Stimulated activated naive CD8-positive, alpha-beta T cell treated with anti-CD3 and anti-CD28 coated beads, Interleukin-15, Interleukin-2, amounts not matched to agents 100 ng/mL and 50 ng/mL, for 24 hours (primary cell): Measurements from ENCODE around the gene ITIH5.

Experiments
- H3K27ac Mint-ChIP-seq: one replicate; pipeline ENCODE4 v1.8.0; 2021; ENCODE audit warnings: mild to moderate bottlenecking, mixed read lengths
- H3K27me3 Mint-ChIP-seq: one replicate; pipeline ENCODE4 v1.8.0; 2021; ENCODE audit warnings: mixed read lengths
- H3K36me3 Mint-ChIP-seq: one replicate; pipeline ENCODE4 v1.8.0; 2021; ENCODE audit warnings: low read depth, mixed read lengths
- H3K4me1 Mint-ChIP-seq: one replicate; pipeline ENCODE4 v1.8.0; 2021; ENCODE audit warnings: low read depth, mixed read lengths
- H3K4me3 Mint-ChIP-seq: one replicate; pipeline ENCODE4 v1.8.0; 2021; ENCODE audit warnings: mild to moderate bottlenecking, mixed read lengths
- H3K9me3 Mint-ChIP-seq: one replicate; pipeline ENCODE4 v1.8.0; 2021; ENCODE audit warnings: mixed read lengths

ITIH5 gene

GRCh38 chr10:7622969-7623368 is 43.8 kb downstream of the ITIH5 start:
- Mint-ChIP-seq H3K4me1 (no peaks in the 10 kb centered on the region), H3K27me3 (no peaks in the 10 kb centered on the region), H3K9me3 (no peaks in the 10 kb centered on the region), H3K36me3 (no peaks in the 10 kb centered on the region), H3K4me3 (no peak overlapping the region), H3K27ac (no peak overlapping the region)

- Mint-ChIP-seq H3K27me3 (no peaks in the 10 kb centered on the region), H3K4me1 (no peaks in the 10 kb centered on the region), H3K4me3 (no peak overlapping the region), H3K9me3 (no peaks in the 10 kb centered on the region), H3K36me3 (no peaks in the 10 kb centered on the region), H3K27ac (no peak overlapping the region)
Observed at GRCh38 chr10:7618461-7618860, 48.3 kb downstream of the ITIH5 start.

GRCh38 chr10:7611909-7612308 is 54.9 kb downstream of the ITIH5 start:
- Mint-ChIP-seq H3K27ac (no peak overlapping the region), H3K9me3 (no peaks in the 10 kb centered on the region), H3K4me1 (no peaks in the 10 kb centered on the region), H3K36me3 (no peaks in the 10 kb centered on the region), H3K27me3 (no peaks in the 10 kb centered on the region), H3K4me3 (no peak overlapping the region)

- H3K4me1 Mint-ChIP-seq = no peaks in the 10 kb centered on the region
- no peaks in the 10 kb centered on the region for H3K36me3 Mint-ChIP-seq
- H3K9me3 Mint-ChIP-seq = no peaks in the 10 kb centered on the region
- no peaks in the 10 kb centered on the region for H3K27me3 Mint-ChIP-seq
- no peak overlapping the region for H3K27ac Mint-ChIP-seq
- H3K4me3 Mint-ChIP-seq = no peak overlapping the region
Observed at GRCh38 chr10:7610651-7611389, 55.9 kb downstream of the ITIH5 start.

GRCh38 chr10:7610026-7610425 is 56.7 kb downstream of the ITIH5 start:
- Mint-ChIP-seq H3K36me3 (no peaks in the 10 kb centered on the region), H3K4me1 (no peaks in the 10 kb centered on the region), H3K27ac (no peak overlapping the region), H3K4me3 (no peak overlapping the region), H3K27me3 (no peaks in the 10 kb centered on the region), H3K9me3 (no peaks in the 10 kb centered on the region)

GRCh38 chr10:7609556-7609955 is 57.2 kb downstream of the ITIH5 start:
- H3K9me3 Mint-ChIP-seq = no peaks in the 10 kb centered on the region
- no peak overlapping the region for H3K27ac Mint-ChIP-seq
- no peaks in the 10 kb centered on the region for H3K27me3 Mint-ChIP-seq
- H3K4me3 Mint-ChIP-seq = no peak overlapping the region
- H3K36me3 Mint-ChIP-seq = no peaks in the 10 kb centered on the region
- no peaks in the 10 kb centered on the region for H3K4me1 Mint-ChIP-seq

- no peaks in the 10 kb centered on the region for H3K27me3 Mint-ChIP-seq
- H3K27ac Mint-ChIP-seq = no peak overlapping the region
- no peaks in the 10 kb centered on the region for H3K4me1 Mint-ChIP-seq
- no peak overlapping the region for H3K4me3 Mint-ChIP-seq
- H3K36me3 Mint-ChIP-seq = no peaks in the 10 kb centered on the region
- no peaks in the 10 kb centered on the region for H3K9me3 Mint-ChIP-seq
Observed at GRCh38 chr10:7608001-7608400, 58.8 kb downstream of the ITIH5 start.

GRCh38 chr10:7606951-7607404 is 59.8 kb downstream of the ITIH5 start:
- H3K27ac Mint-ChIP-seq = no peak overlapping the region
- H3K27me3 Mint-ChIP-seq = no peaks in the 10 kb centered on the region
- no peak overlapping the region for H3K4me3 Mint-ChIP-seq
- no peaks in the 10 kb centered on the region for H3K36me3 Mint-ChIP-seq
- H3K9me3 Mint-ChIP-seq = no peaks in the 10 kb centered on the region
- no peaks in the 10 kb centered on the region for H3K4me1 Mint-ChIP-seq

- Mint-ChIP-seq H3K36me3 (no peaks in the 10 kb centered on the region), H3K9me3 (no peaks in the 10 kb centered on the region), H3K4me3 (no peak overlapping the region), H3K27ac (no peak overlapping the region), H3K27me3 (no peaks in the 10 kb centered on the region), H3K4me1 (no peaks in the 10 kb centered on the region)
Observed at GRCh38 chr10:7605565-7606295, 61.0 kb downstream of the ITIH5 start.

GRCh38 chr10:7601023-7601656 is 65.6 kb downstream of the ITIH5 start:
- H3K27me3 Mint-ChIP-seq = no peaks in the 10 kb centered on the region
- H3K36me3 Mint-ChIP-seq = no peaks in the 10 kb centered on the region
- no peaks in the 10 kb centered on the region for H3K4me1 Mint-ChIP-seq
- H3K4me3 Mint-ChIP-seq = no peak overlapping the region
- no peaks in the 10 kb centered on the region for H3K9me3 Mint-ChIP-seq
- H3K27ac Mint-ChIP-seq = no peak overlapping the region

- Mint-ChIP-seq H3K27ac (no peak overlapping the region), H3K27me3 (no peaks in the 10 kb centered on the region), H3K9me3 (no peaks in the 10 kb centered on the region), H3K4me1 (no peaks in the 10 kb centered on the region), H3K4me3 (no peak overlapping the region), H3K36me3 (no peaks in the 10 kb centered on the region)
Observed at GRCh38 chr10:7598771-7599170, 68.0 kb downstream of the ITIH5 start.

GRCh38 chr10:7596356-7596755 is 70.4 kb downstream of the ITIH5 start:
- no peaks in the 10 kb centered on the region for H3K9me3 Mint-ChIP-seq
- H3K27me3 Mint-ChIP-seq = no peaks in the 10 kb centered on the region
- H3K4me1 Mint-ChIP-seq = no peaks in the 10 kb centered on the region
- H3K4me3 Mint-ChIP-seq = no peak overlapping the region
- H3K27ac Mint-ChIP-seq = no peak overlapping the region
- no peaks in the 10 kb centered on the region for H3K36me3 Mint-ChIP-seq

- H3K27ac Mint-ChIP-seq = no peak overlapping the region
- H3K9me3 Mint-ChIP-seq = no peaks in the 10 kb centered on the region
- no peaks in the 10 kb centered on the region for H3K36me3 Mint-ChIP-seq
- H3K4me3 Mint-ChIP-seq = no peak overlapping the region
- H3K27me3 Mint-ChIP-seq = peaks cover 3% of the 10 kb centered on the region
- no peaks in the 10 kb centered on the region for H3K4me1 Mint-ChIP-seq
Observed at GRCh38 chr10:7593905-7594304, 72.9 kb downstream of the ITIH5 start.

- no peaks in the 10 kb centered on the region for H3K36me3 Mint-ChIP-seq
- H3K27me3 Mint-ChIP-seq = peaks cover 3% of the 10 kb centered on the region
- H3K27ac Mint-ChIP-seq = no peak overlapping the region
- no peaks in the 10 kb centered on the region for H3K9me3 Mint-ChIP-seq
- no peaks in the 10 kb centered on the region for H3K4me1 Mint-ChIP-seq
- no peak overlapping the region for H3K4me3 Mint-ChIP-seq
Observed at GRCh38 chr10:7593063-7593462, 73.7 kb downstream of the ITIH5 start.

- Mint-ChIP-seq H3K36me3 (no peaks in the 10 kb centered on the region), H3K4me1 (no peaks in the 10 kb centered on the region)
Observed at GRCh38 chr10:7592627-7593026, 74.1 kb downstream of the ITIH5 start.

More at GRCh38 chr10:7592627-7593026, 74.1 kb downstream of the ITIH5 start:
- Mint-ChIP-seq H3K27ac (no peak overlapping the region), H3K9me3 (no peaks in the 10 kb centered on the region), H3K27me3 (peaks cover 3% of the 10 kb centered on the region), H3K4me3 (no peak overlapping the region)
